NCI-H82 treated with DMSO at 0.1 percent for 48 hours (cell line): ENCODE data around the gene RAB11FIP3.
"Not testable (repeated sequence)": the region's sequence is repeated elsewhere in the genome, so short reads cannot be mapped to it uniquely, and the experiment has no call there.

Experiments
- DNase-seq: peaks from one replicate; lab custom pipeline; 2025; ENCODE audit not compliant: unreplicated experiment; lab: John Stamatoyannopoulos, UW

RAB11FIP3 gene

DNA sequence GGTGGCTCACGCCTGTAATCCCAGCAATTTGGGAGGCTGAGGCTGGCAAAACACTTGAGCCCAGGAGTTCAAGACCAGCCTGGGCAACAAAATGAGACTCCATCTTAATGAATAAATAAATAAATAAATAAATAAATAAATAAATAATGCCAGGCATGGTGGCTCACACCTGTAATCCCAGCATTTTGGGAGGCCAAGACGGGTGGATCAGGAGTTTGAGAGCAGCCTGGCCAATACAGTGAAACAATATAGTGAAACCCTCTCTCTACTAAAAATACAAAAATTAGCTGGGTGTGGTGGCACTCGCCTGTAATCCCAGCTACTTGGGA is 10.3 kb upstream of the RAB11FIP3 start:
- not testable (repeated sequence) for DNase-seq

DNA sequence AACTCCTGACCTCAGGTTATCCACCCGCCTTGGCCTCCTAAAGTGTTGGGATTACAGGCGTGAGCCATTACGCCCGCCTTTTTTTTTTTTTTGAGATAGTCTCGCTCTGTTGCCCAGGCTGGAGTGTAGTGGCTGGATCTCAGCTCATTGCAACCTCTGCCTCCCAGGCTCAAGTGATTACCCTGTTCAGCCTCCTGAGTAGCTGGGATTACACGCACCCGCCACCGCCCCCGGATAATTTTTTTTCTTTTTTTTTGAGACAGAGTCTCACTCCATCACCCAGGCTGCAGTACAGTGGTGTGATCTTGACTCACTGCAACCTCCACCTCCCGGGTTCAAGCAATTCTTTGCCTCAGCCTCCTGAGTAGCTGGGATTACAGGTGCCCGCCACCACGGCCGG is 3.3 kb upstream of the RAB11FIP3 start:
- DNase-seq, result not testable (repeated sequence)

DNA sequence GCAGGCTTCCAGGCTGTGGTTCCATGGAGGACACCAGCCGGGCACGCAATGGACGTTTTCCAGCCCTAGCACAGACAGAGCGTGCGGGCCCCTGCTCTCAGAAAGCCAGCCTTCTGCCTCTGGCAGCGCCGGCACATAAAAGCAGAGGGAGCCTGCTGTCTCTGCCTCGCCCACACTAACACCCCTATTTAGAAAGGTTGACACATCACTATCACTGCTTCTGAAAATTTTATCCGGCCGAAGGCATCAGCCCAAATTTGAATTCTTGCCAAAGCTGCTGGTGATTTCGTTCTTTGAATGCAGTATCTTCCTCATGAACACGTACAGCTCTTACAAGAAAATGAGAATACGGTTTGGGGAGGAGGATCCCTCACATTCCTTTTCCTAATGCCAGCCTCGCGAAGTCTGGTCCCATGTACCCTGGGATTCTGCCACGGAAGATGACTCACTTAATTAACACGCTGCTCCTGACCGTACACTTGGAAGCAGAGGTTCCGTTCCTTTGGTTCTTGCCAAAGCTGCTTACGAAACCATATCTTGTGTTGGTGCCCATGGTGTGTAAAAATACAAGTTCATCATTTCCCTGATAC is 1.3 kb upstream of the RAB11FIP3 start:
- no peak for DNase-seq

DNA sequence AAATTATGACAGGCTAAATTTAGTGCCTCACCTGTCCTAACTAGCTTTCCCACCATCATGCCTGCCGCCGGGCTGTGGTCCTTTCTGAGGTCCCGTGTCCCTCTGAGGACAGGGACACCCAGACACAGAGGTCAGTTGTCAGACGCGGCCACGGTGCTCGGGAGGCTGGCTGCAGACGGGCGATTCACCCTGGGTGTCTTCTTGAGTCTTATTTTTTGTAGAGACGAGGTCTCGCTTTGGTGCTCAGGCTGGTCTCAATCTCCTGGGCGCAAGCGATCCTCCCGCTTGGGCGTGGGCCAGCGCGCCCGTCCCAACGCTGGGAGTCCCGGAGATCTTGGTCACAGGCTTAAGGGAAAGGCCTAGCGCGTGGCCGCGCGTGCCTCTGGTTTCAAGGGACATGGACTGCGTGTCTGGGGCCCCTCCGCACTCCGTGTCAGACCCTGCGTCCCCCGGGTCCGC is 797 bp upstream of the RAB11FIP3 start:
- no peak for DNase-seq

DNA sequence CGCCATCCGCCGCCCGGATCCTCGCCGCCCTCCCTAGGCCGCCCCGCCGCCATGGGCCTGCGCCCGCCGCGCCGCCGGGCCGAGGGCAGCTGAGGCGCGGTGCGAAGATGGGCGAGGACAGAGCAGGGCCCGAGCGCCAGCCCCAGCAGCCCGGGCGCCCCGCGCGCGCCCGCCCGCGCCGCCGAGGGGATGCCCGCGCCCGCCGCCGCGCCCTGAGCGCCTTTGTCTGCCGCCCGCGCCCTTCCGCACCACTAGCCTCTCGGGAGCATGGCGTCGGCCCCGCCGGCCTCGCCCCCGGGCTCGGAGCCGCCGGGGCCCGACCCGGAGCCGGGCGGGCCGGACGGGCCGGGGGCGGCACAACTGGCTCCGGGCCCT is 278 bp downstream of the RAB11FIP3 start:
- DNase-seq, result no peak

DNA sequence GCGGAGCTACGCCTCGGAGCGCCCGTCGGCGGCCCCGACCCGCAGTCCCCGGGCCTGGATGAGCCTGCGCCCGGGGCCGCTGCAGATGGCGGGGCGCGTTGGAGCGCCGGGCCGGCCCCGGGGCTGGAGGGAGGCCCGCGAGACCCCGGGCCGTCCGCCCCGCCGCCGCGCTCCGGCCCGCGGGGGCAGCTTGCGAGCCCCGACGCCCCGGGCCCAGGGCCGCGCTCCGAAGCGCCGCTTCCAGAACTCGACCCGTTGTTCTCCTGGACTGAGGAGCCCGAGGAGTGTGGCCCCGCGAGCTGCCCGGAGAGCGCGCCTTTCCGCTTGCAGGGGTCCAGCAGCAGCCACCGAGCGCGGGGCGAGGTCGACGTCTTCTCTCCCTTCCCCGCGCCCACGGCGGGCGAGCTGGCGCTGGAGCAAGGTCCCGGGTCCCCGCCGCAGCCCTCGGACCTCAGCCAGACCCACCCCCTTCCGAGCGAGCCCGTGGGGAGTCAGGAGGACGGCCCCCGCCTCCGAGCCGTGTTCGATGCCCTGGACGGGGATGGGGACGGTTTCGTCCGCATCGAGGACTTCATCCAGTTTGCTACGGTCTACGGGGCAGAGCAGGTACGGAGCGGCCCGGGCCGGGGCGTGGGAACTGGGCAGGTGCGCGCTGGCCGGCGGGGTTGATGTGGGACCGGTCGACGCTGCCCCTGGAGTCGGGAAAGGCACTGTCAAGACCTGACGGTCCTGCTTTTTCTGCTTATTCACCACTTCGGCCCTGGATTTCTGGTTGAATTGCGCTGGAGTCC is 861 bp downstream of the RAB11FIP3 start:
- no peak for DNase-seq

DNA sequence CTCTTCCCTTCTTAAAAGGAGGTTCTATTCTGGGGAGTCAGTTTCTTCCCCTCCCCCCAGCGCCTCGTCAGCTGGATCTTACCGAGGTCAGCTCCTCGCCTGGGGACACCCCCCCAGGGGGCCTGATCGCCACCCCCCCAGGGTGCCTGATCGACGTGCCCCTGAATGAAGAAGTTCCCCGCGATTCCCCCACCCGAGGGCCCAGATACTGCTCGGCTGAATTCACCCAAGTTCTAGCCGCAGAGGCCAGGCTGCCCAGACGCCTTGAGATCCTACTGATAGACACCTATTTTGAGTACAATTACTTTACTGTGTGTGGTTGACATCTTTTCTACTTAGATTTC is 1.4 kb downstream of the RAB11FIP3 start:
- no peak for DNase-seq

DNA sequence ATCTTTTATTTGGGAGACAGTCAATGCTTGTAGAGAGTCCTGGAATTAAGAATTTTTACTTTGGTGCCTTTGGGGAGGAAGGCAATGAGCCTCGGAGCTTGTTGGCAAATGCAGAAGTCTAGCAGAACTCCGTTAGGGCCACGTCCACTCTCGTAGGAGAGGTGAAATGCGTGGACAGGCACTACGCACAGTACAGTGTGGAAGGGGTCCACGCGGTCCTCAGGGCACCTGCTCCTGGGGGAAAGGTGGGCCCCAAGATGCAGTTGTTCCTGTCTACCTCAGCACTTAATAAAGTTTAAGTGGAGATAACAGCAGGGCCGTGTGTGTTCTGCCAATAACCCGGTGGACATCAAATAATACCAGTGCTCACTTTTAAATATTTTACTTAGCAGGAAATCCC is 1.8 kb downstream of the RAB11FIP3 start:
- DNase-seq, result no peak

DNA sequence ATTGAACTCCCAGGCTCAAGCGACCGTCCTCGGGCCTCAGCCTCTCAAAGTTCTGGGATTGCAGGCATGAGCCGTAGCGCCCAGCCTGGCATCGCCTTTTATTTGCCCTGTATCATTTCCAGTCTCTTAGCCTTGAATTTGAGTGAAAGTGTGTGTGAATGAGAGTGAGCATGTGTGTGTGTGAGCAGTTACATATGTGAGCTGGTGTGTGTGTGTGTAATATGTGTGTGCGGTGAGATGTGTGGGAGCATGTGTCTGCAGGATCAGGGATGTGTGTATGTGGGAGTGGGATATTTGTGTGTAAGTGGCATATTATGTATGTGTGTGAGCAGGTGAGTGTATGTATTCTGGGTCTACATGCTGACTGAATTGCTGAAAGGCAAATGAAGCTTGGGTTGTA is 5.5 kb downstream of the RAB11FIP3 start:
- no peak for DNase-seq

DNA sequence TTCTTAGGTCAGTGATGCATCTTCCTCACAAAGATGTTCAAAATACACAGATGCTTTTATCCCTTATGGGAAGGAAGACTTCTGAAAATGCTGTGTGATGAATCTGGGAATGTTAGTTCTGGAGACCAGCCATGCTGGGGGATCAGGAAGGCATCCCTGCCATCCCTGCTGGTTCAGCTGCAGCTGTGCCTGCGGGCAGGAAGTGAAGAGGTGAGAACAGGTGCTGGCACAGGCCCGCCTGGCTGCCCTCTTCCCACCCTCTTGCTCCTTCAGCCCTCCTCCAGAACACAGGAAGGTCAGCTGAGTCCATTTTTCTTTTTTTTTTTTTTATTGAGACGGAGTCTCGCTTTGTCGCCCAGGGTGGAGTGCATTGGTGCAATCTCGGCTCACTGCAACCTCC is 15.2 kb downstream of the RAB11FIP3 start:
- DNase-seq, result no peak

DNA sequence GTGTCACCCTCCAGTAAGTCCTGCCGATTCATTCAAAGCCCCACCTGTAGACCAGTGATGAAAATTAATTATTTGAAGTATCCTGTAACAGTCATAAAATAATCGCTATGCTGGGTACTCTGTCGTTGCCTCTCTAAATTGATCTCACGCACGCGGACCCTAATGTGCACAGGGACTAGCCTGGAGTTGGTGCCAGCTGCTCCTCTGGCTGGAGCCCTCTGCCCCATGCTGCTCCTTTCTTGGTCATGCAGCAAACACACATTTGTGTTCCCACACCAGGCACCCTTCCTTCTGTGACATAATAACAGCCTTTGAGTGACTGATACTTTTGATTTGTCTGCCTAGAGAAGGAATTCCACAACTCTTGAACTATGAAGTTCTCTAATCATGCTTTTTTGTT is 16.0 kb downstream of the RAB11FIP3 start:
- no peak for DNase-seq

DNA sequence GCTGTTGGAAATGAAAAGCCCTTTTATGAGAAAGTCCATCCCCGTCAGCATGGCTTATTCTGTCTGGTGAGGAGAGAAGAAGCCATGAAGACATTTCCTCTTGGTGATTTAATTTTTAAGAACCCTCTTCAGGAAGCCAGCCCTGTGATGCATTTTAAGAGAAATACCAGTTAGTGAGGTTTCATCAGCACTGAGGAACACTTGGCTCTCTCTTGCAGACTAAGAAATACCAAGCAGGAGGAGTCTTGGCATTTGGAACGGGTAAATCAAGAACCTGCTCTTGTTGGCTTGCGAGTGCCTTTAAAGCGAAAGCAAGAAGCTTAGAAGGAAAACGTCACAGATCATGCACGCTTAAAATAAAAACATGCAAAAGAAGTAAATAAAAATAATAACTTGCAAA is 17.5 kb downstream of the RAB11FIP3 start:
- no peak for DNase-seq

DNA sequence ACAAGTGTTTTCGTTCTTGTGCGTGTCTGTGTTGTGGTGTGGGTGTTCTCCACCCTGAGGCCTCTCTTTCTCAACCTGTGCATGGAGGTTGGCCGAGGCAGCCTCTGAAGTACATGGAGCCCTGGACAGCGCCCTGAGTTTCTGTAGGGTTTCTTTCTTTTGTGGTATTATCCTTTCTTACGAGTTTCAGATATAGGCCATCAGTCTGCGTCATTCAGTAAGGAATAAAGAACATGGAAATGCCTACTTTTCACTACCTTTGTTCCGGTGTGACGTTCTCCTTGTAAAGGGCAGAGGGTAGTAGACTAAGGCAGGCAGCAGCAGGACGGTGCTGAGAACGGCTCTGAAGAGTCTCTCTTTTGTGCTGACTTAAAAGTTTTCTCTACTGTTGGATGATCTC is 18.6 kb downstream of the RAB11FIP3 start:
- DNase-seq, result no peak

DNA sequence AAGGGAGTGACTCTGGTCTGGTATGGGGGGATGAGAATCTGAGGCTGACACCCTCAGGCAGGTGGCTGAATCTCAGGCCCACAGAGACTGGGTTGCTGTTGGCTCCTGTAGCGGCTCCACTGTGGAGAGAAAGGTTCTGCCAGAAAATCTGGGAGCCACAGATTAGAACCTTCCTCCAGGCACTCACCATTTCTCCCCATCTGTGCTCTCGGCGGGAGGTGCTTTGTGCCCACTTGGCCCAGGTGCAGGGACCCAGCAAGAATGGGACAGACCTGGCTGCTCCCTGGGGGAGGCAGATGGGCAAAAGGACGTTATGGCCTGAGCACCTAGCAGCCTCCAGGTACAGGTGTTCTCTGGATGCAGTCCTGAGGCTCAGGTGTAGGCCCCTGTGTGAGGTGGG is 20.1 kb downstream of the RAB11FIP3 start:
- DNase-seq, result no peak

DNA sequence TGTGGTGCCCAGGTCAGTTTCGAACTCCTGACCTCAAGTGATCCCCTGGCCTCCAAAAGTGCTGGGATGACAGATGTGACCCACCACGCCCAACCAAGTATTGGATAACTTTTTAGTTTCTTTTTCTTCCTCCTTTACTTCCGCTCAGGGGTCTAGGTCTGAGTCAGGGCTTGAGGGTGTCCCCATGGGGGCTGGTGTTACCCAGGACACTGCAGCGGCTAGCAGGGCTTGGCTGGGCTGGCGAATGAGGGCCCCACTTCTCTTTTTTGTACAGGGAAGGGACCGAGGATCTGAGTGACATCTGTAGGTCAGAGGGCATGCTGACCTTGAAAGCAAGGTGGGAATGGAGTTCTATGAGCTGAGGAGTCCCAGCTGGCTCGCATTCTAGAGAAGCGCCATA is 24.9 kb downstream of the RAB11FIP3 start:
- no peak for DNase-seq

DNA sequence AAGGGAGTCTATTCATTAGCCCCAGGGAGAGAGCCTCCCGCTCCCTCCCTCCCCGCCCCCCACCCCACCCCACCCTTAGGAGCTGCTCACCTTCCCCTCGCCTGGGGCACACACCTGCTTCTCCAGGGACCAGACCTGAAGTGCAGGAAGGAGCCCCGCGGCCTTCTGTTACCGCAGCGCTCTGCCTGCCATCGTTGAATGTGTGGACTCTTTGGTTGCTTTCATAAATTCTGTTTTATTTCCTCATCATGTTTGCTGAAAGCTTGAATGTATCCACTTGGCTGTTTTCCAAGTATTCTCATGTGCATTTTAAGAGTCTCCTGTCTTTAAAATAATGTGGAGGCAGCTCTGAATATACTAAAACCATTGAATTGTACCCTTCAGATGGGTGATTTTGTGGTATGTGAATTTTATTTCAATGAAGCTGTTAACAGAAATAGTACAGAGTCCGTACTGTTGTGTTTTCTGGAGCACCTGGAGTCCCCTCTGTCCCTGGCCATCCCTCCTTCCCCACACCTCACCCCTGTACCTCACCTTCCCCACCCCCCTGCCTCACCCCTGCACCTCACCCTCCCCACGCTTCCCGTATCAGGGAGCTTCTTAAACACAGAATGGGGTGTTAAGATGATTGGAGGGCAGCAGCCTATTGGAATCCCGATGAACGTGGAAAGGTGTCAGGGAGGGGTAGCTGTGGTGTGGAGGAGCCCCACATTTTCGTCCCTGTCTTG is 25.5 kb downstream of the RAB11FIP3 start:
- no peak for DNase-seq

DNA sequence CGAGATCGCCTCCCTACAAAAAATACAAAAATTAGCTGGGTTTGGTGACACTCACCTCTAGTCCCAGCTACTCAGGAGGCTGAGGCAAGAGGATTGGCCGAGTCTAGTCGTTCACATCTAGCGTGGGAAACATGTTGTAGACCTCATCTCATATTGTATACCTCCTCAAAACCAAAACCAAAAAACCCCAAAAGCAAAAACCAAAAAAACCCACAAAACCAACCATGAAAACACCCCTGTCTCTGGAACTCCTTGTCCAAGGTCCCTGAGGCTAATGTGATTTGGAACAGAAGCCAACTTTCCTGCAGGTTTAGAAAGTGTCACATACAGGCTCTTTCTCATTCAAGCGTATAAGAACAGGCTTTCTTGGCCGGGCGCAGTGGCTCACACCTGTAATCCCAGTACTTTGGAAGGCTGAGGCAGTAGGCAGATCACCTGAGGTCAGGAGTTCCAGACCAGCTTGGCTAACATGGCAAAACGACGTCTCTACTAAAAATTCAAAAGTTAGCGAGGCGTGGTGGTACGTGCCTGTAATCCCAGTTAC is 29.0 kb downstream of the RAB11FIP3 start:
- no peak for DNase-seq

DNA sequence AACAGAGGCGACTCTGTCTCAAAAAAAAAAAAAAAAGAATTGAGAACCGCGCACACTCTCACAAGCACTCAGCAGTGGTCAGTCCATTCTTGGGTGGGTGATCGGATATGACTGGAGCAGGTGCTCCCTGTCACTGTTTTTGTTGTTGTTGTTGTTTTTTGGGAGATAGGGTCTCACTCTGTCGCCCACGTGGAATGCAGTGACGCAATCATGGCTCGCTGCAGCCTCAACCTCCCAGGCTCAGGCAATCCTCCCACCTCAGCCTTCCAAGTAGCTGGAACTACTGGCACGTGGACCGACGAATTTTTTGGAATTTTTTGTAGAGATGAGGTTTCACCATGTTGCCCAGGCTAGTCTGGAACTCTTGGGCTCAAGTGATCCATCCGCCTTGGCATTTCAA is 30.0 kb downstream of the RAB11FIP3 start:
- no peak for DNase-seq

DNA sequence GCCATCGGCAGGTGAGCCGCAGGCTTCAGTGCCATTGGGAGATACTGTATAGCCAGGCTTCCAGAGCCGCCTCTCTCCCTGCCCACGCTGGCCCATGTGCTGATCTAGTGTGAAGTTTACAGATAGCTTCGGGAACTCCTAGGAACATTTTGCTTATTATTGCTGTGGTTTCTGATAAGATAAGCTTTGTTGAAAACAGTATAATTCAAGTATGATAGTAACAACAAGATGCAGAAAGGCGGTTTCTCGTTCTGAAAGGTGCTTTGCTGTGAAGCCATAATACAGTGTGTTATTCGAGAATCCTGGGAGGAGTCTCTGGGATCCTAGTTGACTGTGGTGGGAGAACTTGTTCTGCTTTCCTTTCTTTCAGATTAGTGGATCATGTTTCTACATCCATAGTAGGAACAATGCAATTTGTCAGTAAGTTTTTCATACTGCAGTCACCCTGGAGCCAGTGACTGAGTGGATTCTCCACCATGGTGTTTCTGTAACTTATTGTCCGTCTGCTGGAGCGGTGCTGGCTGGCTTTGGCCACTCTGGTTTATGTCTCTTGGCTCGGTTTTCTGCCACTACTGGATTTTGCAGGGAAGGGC is 31.5 kb downstream of the RAB11FIP3 start:
- DNase-seq, result no peak

DNA sequence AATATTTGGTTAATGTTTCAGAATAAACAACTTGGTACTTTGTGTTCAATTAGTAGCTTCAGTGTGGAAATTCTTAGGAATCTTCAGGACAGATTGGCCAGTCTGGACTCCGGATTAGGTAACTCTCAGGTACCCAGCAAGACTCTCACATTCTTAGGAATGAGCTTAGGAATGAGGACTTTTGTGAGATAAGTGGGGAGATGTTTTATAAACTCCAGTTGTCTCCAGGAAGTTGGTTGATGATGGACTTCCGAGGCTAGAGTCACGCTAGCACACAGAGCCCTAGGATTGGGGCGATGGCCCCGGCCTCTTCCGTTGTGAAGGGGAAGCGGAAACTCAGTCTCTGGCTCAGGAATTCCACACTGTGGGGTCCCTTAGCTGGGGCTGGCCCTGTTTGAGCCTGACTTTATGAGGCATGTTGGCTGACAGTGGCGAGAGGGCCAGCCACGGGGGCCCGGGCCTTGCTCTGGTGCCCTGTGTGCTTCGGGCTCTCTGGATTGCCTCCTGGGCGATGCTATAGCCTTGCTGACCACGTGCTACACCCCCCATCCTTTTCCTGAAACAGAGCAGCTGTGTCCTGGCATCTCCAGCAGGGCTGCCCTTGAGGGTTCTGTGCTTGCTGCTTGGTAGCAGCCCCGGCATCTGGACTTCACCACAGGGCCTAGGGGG is 32.4 kb downstream of the RAB11FIP3 start:
- DNase-seq, result no peak

DNA sequence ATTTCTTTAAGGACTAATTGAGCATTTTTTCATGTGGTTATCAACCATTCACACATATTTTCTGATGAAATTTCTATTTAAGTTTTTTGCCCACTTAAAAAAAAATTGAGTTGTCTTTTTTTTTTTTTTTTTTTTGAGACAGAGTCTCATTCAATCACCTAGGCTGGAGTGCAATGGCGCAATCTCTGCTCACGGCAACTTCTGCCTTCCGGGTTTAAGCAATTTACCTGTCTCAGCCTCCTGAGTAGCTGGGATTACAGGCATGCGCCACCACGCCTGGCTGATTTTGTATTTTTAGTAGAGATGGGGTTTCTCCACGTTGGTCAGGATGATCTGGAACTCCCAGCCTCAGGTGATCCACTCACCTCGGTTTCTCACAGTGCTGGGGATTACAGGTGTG is 34.3 kb downstream of the RAB11FIP3 start:
- DNase-seq, result no peak
